IMR-90 (cell line): ENCODE data around the gene PFDN5. TPM values are rescaled to one million over a fixed set of nuclear protein-coding genes. Genes with fewer than 3 reads are reported as not detected.

Source experiments
- ATAC-seq: fragments of 200-7000 bp; cut with Tn5 transposase; 2 replicates; pipeline ENCODE4 v1.9.1; 2020; ENCODE audit warnings: low read depth, mild to moderate bottlenecking, moderate library complexity
- BruUV-seq: library from RNA; stranded (reverse); fragments of 400-500 nt; replicated peaks from 2 replicates; lab custom pipeline; 2021; lab: Mats Ljungman, UMichigan
- CTCF ChIA-PET: fragments of 300-600 bp; formaldehyde crosslinking; extraction: SDS; loops from one replicate; lab custom pipeline; 2021; ENCODE audit warnings: antibody characterized with exemption; lab: Yijun Ruan, JAX
- POLR2A ChIA-PET: fragments of 300-600 bp; sonication (Branson Sonifier 250); formaldehyde crosslinking; loops from one replicate; lab custom pipeline; 2022; ENCODE audit warnings: antibody characterized with exemption; ENCODE audit not compliant: unreplicated experiment; lab: Charles Lee
- DNase-seq: peaks from one replicate; pipeline ENCODE4 v3.0.0; 2013
- H2AFZ ChIP-seq: replicated peaks from 2 replicates; pipeline ENCODE3; 2013; ENCODE audit warnings: low read length, mild to moderate bottlenecking; ENCODE audit not compliant: poor library complexity
- H2AK5ac ChIP-seq: 2 replicates; pipeline ENCODE4 v1.6.1; 2013; ENCODE audit warnings: low read depth, low read length, inconsistent platforms
- H2AK9ac ChIP-seq: replicated peaks from 2 replicates; pipeline ENCODE3; 2013; ENCODE audit warnings: mild to moderate bottlenecking, low read depth, low read length, moderate library complexity; ENCODE audit not compliant: poor library complexity
- H2BK120ac ChIP-seq: 2 replicates; pipeline ENCODE4 v1.6.1; 2013; ENCODE audit warnings: low read depth, low read length, inconsistent platforms
- H2BK15ac ChIP-seq: 3 replicates; pipeline ENCODE4 v1.6.1; 2013; ENCODE audit warnings: low read depth, low read length, inconsistent platforms
- H2BK20ac ChIP-seq: 2 replicates; pipeline ENCODE4 v1.6.1; 2013; ENCODE audit warnings: low read depth, mild to moderate bottlenecking, inconsistent platforms, low read length, moderate library complexity
- H2BK5ac ChIP-seq: 2 replicates; pipeline ENCODE4 v1.6.1; 2013; ENCODE audit warnings: mild to moderate bottlenecking, low read depth, low read length, inconsistent platforms; ENCODE audit not compliant: poor library complexity, severe bottlenecking
- H3K14ac ChIP-seq: replicated peaks from 2 replicates; pipeline ENCODE4 v1.6.1; 2013; ENCODE audit warnings: low read depth, low read length, inconsistent platforms
- H3K18ac ChIP-seq: 2 replicates; pipeline ENCODE4 v1.6.1; 2013; ENCODE audit warnings: low read depth, low read length, control low read depth
- H3K23ac ChIP-seq: 2 replicates; pipeline ENCODE4 v1.6.1; 2013; ENCODE audit warnings: low read depth, low read length, inconsistent platforms
- H3K27ac ChIP-seq: 2 replicates; pipeline ENCODE4 v1.5.1; 2013; ENCODE audit warnings: mild to moderate bottlenecking, control low read depth, low read length; ENCODE audit not compliant: insufficient read depth
- H3K27me3 ChIP-seq: 2 replicates; pipeline ENCODE4 v1.6.1; 2013; ENCODE audit warnings: low read length; ENCODE audit not compliant: control insufficient read depth, insufficient read depth
- H3K36me3 ChIP-seq: 2 replicates; pipeline ENCODE4 v1.6.1; 2013; ENCODE audit warnings: low read length, mixed read lengths; ENCODE audit not compliant: control insufficient read depth, insufficient read depth
- H3K4ac ChIP-seq: 2 replicates; pipeline ENCODE4 v1.6.1; 2013; ENCODE audit warnings: low read depth, low read length, inconsistent platforms
- H3K4me1 ChIP-seq: 2 replicates; pipeline ENCODE4 v1.6.1; 2013; ENCODE audit warnings: low read length, mixed read lengths; ENCODE audit not compliant: control insufficient read depth, insufficient read depth
- H3K4me2 ChIP-seq: 2 replicates; pipeline ENCODE4 v1.6.1; 2013; ENCODE audit warnings: low read depth, mild to moderate bottlenecking, control low read depth, low read length, moderate library complexity
- H3K4me3 ChIP-seq: 2 replicates; pipeline ENCODE4 v1.5.1; 2013; ENCODE audit warnings: low read depth, mild to moderate bottlenecking, control low read depth, low read length, moderate library complexity; ENCODE audit not compliant: insufficient read depth
- H3K56ac ChIP-seq: 2 replicates; pipeline ENCODE4 v1.6.1; 2013; ENCODE audit warnings: low read length, inconsistent platforms; ENCODE audit not compliant: insufficient read depth; ENCODE audit errors: extremely low read depth
- H3K79me1 ChIP-seq, 2 experiments: 2 replicates each; pipeline ENCODE4 v1.6.1; 2013; ENCODE audit warnings: low read length in 2 of 2, inconsistent platforms in 1 of 2, low read depth in 1 of 2
- H3K9ac ChIP-seq: 2 replicates; pipeline ENCODE4 v1.6.1; 2013; ENCODE audit warnings: low read depth, low read length, control low read depth
- H3K9me1 ChIP-seq: 2 replicates; pipeline ENCODE4 v1.6.1; 2013; ENCODE audit warnings: low read length, inconsistent platforms; ENCODE audit not compliant: insufficient read depth
- H3K9me3 ChIP-seq: 2 replicates; pipeline ENCODE4 v1.6.1; 2013; ENCODE audit warnings: low read length; ENCODE audit not compliant: control insufficient read depth, insufficient read depth
- H4K20me1 ChIP-seq: 2 replicates; pipeline ENCODE4 v1.6.1; 2013; ENCODE audit warnings: low read length, inconsistent platforms; ENCODE audit not compliant: insufficient read depth
- H4K5ac ChIP-seq: 2 replicates; pipeline ENCODE4 v1.6.1; 2013; ENCODE audit warnings: mild to moderate bottlenecking, low read depth, low read length, control low read depth
- H4K8ac ChIP-seq, 2 experiments: 2 replicates each; pipeline ENCODE4 v1.6.1; 2013; ENCODE audit warnings: low read depth in 2 of 2, low read length in 2 of 2, control low read depth in 1 of 2, inconsistent platforms in 1 of 2
- H4K91ac ChIP-seq: 2 replicates; pipeline ENCODE4 v1.6.1; 2013; ENCODE audit warnings: low read depth, low read length, inconsistent platforms; ENCODE audit not compliant: insufficient read depth
- CTCF ChIP-seq: conservative IDR thresholded peaks from 2 replicates; pipeline ENCODE4 v1.5.1; 2012; ENCODE audit warnings: mild to moderate bottlenecking, low read depth, low read length, improper control_type of control experiment
- FOS ChIP-seq: fragments of 150-350 bp; IDR thresholded peaks from 2 replicates; pipeline ENCODE4 v1.6.1; 2016; ENCODE audit warnings: low read depth, low read length
- MXI1 ChIP-seq: IDR thresholded peaks from 2 replicates; pipeline ENCODE4 v1.6.1; 2012; ENCODE audit warnings: low read depth, mild to moderate bottlenecking, low read length, moderate library complexity, borderline replicate concordance
- NFE2L2 ChIP-seq: fragments of 150-350 bp; IDR thresholded peaks from 2 replicates; pipeline ENCODE4 v1.6.1; 2016; ENCODE audit warnings: low read depth, mild to moderate bottlenecking, low read length
- POLR2A ChIP-seq: IDR thresholded peaks from 2 replicates; pipeline ENCODE4 v1.6.1; 2012; ENCODE audit warnings: mild to moderate bottlenecking, low read depth, low read length
- RFX5 ChIP-seq: IDR thresholded peaks from 2 replicates; pipeline ENCODE4 v1.8.0; 2012; ENCODE audit warnings: low read depth, mild to moderate bottlenecking, low read length, moderate library complexity
- USF2 ChIP-seq: fragments of 150-350 bp; IDR thresholded peaks from 2 replicates; pipeline ENCODE4 v1.6.1; 2017; ENCODE audit warnings: mild to moderate bottlenecking, antibody characterized with exemption, low read length, low read depth
- WGBS, 2 experiments: methylation state at CpG; one replicate each; pipeline versions ENCODE4 v1.1.5 to v1.1.7; 2013; ENCODE audit warnings: missing lambda C conversion rate in 2 of 2; ENCODE audit not compliant: insufficient read length in 1 of 2; ENCODE audit errors: extremely low coverage in 2 of 2; 5-methylcytosine and 5-hydroxymethylcytosine counted together
- dilution Hi-C: fragments of 300-500 bp; cut with HindIII; formaldehyde crosslinking; loops from one replicate; pipeline ENCODE4 v1.14.3; 2018; ENCODE audit warnings: low sequenced_read_pairs; ENCODE audit not compliant: unreplicated experiment
- in situ Hi-C: fragments of 300-500 bp; cut with MboI; formaldehyde crosslinking; loops from 3 replicates; pipeline ENCODE4 v1.14.3; 2019; ENCODE audit warnings: low sequenced_read_pairs, inconsistent platforms, mixed read lengths
- intact Hi-C: fragments of 100-400 bp; cut with micrococcal nuclease; formaldehyde crosslinking; loops from 2 replicates; pipeline ENCODE4 v1.10.0; 2022
- polyA plus RNA-seq, 3 experiments: library from polyadenylated mRNA; depleted of rRNA; stranded (reverse); fragments of >200 nt; gene quantifications; 2 replicates each; pipeline ENCODE4 v1.2.3, GENCODE V29; 2012; ENCODE audit warnings: low replicate concordance in 1 of 3
- total RNA-seq: library from RNA; depleted of rRNA; stranded (reverse); fragments of >200 nt; gene quantifications from 2 replicates; pipeline ENCODE4 v1.2.3, GENCODE V29; 2012

PFDN5 gene
- total and polyA plus RNA-seq, 2 of the 4 experiments (the other 2 are of a cell fraction) = 1,011 to 1,338 TPM

GRCh38 chr12:53346491-53346890, 51.1 kb downstream of the PFDN5 start:
- DNase-seq (no peak), ATAC-seq (no peak)
- Histone ChIP-seq H3K56ac (no peak overlapping the region), H3K14ac (no peak overlapping the region), H3K27ac (no peak overlapping the region), H4K20me1 (no peaks in the 10 kb centered on the region), H2AK9ac (no peak overlapping the region), H4K8ac (no peak overlapping the region), H2BK120ac (no peak overlapping the region), H3K4me3 (no peak overlapping the region), H2BK15ac (no peak overlapping the region), H3K4me1 (peaks cover 7% of the 10 kb centered on the region; the same call in 1 of the 2 replicates), H2AK5ac (no peak overlapping the region; the same call in 1 of the 2 replicates), H3K9me3 (no peaks in the 10 kb centered on the region), H3K27me3 (no peaks in the 10 kb centered on the region; the same call in 1 of the 2 replicates), H3K9ac (no peak overlapping the region), H3K9me1 (peaks cover 9% of the 10 kb centered on the region; the same call in 1 of the 2 replicates), H4K91ac (no peak overlapping the region), H3K79me1 (no peaks in the 10 kb centered on the region), H2BK5ac (no peak overlapping the region), H4K5ac (no peak overlapping the region), H2BK20ac (no peak overlapping the region), H3K4me2 (no peak overlapping the region), H2AFZ (no peak overlapping the region), H3K23ac (no peak overlapping the region), H3K36me3 (no peaks in the 10 kb centered on the region), H3K18ac (no peak overlapping the region), H3K4ac (no peak overlapping the region)
- in situ Hi-C loops (no loop called here), intact Hi-C loops (no loop called here), dilution Hi-C loops (no loop called here)
- no CpG with 5 or more reads among the region's 1 CpG for WGBS, 2 experiments
- CTCF ChIA-PET = interaction anchor here (0.6 kb wide), 1 partner anchor 19 kb away, joined by 3 read pairs; no protein-coding TSS in a partner anchor
- BruUV-seq = no TSS peak
- no peak for TF ChIP-seq MXI1
- no peak for TF ChIP-seq POLR2A
- no peak for TF ChIP-seq NFE2L2
- no peak for TF ChIP-seq CTCF
- TF ChIP-seq USF2 = no peak
- TF ChIP-seq FOS = no peak
- no peak for TF ChIP-seq RFX5
- POLR2A ChIA-PET = no interaction called here
